Hematopoietic multipotent progenitor cell treated with erythropoietin and hydrocortisone succinate and interleukin-3 and kit ligand, for 4 days (in vitro differentiated cells): Measurements from ENCODE around the gene FAAP100.

Experiments used
- DNase-seq: peaks from one replicate; pipeline ENCODE4 v3.0.0-alpha.2; 2015

Gene FAAP100

GRCh38 chr17:81522491-81523401 is 29.4 kb downstream of the FAAP100 start:
- peak; percentile 78 for DNase-seq

- DNase-seq: no peak
Measured at GRCh38 chr17:81520021-81520901, 31.9 kb downstream of the FAAP100 start.

- DNase-seq: peak; percentile 33
Measured at GRCh38 chr17:81519284-81520020, 32.7 kb downstream of the FAAP100 start.

DNA sequence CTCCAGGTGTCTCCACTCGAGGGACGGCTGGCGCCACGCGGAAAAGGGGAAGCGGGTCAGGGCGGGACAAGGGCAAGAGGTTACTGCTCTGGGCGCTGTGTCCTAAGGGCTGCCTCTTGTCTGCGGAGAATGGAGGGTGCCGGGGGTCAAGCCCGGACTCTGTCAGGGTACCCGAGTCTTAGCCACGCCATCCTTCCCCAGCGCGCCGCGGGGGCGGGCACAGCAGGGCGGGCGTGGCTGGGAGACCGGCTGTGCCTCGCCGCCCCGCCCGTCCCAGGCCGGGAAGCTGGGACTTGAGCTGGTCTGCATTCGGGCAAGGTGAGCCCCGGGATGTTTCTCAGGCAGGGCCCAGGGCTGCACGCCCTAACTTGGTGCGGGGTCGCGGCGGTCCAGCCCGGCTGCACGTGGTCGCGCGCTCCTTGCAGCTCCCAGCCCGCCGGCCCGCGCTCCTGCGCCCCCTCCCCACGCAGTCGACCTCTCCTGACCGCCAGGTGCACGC is 33.3 kb downstream of the FAAP100 start:
- no peak for DNase-seq

DNA sequence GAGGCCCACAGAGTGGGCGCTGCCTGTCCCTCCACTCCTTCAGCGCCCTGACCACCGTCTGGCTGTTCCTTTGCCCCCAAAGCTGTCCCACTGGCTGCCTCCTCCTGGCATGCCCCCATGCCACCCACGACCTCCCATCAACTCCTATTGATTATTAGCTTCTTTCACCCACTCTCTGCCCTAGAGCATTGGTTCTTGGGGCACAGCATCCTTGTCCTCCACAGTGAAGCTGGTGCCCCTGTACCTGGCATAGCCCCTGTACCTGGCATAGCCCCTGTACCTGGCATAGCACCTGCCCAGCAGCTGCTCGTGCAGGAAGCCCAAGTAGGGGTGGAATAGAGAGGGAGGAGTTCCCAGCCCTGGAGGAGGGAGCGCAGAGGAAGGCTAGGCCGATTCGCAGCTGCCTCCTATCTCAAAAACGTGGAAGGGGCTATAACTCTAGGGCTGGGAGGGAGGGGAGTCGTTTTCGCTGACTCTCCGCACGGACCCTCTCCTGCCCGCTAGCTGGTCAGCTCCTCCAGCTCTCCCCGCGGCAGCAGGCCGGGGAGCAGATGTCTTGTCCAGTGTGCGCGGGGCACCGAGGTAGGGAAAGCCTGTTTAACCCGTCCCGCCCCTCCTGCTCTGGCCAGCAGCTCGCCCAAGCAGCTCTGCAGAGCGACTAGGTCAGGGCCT is 33.9 kb downstream of the FAAP100 start:
- DNase-seq: no peak

GRCh38 chr17:81517339-81518112 is 34.6 kb downstream of the FAAP100 start:
- DNase-seq: no peak

DNA sequence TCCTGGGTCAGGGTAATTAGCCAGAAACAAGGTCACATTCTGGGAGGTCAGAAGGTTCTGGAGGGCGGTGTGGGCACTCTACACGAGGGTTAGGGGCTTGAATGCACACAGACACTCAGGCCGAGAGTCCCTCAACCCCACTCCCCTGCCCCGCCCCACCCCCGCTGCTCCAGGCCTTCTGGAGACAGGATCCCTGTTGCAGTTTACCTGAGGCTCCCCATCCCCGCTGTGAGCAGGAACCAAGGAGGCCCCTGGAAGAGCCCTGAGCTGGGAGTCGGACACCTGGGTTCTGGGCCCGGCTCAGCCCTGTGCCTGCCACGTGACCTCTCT is 35.2 kb downstream of the FAAP100 start:
- no peak for DNase-seq

- no peak for DNase-seq
Measured at GRCh38 chr17:81516439-81516838, 35.7 kb downstream of the FAAP100 start.

GRCh38 chr17:81515530-81516041 is 36.6 kb downstream of the FAAP100 start:
- no peak for DNase-seq

- DNase-seq: peak; percentile 70
Measured at GRCh38 chr17:81514739-81515529, 37.2 kb downstream of the FAAP100 start.

- DNase-seq: no peak
Measured at GRCh38 chr17:81514489-81514738, 37.7 kb downstream of the FAAP100 start.

DNA sequence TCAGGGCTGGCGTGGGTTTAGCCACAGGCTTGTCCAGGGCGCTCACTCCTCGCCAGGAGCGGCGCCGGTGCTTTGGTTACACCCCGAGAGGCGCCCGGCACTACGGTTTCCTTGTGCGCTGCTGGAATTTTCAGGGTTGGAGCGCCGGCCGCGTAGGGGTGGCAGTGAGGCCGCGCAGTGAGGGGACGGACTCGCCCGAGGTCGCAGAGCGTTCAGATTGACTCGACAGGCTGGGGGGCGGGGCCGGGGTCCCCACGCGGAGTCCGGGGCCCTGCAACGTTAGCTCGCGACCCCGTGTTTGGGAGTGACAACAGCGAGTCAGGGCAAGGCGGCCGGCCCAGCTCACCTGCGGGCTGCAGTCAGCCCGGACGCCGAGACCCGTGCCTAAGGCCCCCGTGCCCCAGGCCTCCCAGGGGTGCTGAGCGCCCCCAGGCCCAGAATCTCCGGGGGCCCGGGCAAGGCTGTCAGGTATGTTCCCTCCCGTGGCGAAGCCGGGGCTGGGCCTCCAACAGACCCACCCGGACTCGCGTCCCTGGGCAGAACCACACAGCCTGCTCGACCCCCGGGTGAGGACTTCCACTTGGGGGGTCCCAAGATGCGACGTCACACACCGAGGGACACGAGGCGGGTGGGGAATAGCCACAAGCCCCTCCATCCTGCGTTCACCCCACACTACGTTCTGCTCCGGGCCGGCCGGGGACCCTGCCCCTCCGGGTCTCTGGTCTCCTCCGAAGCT is 38.2 kb downstream of the FAAP100 start:
- DNase-seq: peak; percentile 65

DNA sequence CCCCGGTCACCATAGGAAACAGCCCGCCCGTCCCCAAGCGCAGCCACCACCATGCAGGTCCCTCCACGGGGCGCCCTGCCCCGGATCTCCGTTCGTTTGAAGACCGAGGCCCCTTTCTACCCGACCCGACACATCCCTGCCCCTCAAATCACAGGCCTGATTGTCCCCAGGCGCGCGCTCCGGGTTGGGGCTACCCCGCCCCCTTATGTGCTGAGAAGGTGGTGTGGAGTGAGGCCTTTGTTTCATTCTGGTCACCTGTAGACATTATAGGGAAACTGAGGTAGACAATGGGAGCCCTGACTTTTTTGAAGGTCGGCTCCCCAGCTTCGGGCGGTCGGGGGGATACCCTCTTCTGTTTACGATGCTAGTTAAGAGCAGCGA is 38.8 kb downstream of the FAAP100 start:
- DNase-seq: peak; percentile 80

DNA sequence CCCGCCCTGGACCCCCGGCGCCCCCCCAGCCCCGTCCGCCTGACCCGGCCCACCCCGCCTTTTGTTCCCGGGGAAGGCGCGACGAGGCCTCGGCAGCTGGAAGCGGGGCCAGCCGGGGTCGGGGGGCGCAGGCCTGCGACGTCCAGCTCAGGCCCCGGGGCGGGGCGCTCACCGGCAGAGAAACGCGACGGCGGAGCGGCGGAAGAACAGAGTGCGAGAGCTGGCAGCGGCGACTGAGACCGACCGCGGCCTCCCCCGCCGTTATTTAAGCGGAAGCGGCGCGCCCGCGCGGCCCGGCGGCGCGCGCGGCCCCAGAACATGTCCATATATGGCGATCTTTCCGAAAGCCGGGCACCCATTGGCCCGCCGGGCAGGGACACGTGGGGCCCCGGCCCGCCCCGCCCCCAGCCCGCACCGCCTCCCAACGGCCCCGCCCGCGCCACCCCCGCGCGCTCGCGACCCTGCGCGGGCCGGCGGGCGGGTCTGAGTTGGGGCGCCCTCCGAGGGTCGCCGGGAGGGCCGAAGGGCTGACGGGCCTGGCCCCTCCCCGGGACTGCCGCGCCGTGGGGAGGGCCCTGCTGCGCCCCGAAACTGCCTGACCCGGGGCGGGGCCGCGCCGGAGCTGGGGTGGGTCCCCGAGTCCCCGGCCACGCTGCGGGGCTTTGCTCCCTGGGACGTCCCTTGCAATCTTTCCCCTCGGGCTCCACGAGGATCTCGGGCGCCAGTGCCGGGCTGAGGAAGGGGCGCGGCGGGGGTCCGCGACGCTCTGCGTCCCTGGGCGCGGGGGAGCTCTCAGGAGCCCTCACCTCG is 39.4 kb downstream of the FAAP100 start, which contains the start of gene ACTG1:
Gene ACTG1, minus strand, starts transcription at position 238 of the 810 bp plus-strand sequence. CDS start 445 bp downstream, outside the sequence.
- DNase-seq: peak; percentile 96

GRCh38 chr17:81511804-81512561 is 40.2 kb downstream of the FAAP100 start:
- no peak for DNase-seq

DNA sequence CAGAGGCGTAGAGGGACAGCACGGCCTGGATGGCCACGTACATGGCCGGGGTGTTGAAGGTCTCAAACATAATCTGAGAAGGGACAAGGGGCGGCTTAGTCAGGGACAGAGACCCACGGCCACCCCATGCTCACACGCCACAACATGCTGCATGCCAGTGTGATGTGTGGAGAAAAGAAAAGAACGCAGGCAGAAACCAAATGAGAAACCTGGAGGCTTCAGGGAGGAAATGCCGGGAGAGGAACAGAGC is 40.7 kb downstream of the FAAP100 start:
- DNase-seq: no peak

DNA sequence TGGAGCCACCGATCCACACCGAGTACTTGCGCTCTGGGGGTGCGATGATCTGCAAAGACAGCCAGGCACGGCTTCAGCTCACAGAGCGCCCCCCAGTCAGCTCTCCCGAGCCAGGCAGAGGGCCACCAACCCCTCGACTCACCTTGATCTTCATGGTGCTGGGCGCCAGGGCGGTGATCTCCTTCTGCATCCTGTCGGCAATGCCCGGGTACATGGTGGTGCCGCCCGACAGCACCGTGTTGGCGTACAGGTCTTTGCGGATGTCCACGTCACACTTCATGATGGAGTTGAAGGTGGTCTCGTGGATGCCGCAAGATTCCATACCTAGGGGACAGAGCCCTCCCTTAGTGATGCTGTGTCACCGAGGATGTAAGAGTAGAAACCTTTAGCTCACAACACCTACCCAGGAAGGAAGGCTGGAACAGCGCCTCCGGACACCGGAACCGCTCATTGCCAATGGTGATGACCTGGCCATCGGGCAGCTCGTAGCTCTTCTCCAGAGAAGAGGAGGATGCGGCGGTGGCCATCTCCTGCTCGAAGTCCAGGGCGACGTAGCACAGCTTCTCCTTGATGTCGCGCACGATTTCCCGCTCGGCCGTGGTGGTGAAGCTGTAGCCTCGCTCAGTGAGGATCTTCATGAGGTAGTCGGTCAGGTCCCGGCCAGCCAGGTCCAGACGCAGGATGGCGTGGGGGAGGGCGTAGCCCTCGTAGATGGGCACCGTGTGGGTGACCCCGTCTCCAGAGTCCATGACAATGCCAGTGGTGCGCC is 41.2 kb downstream of the FAAP100 start:
- peak; percentile 39 for DNase-seq
